GM21367 (cell line): ENCODE measurements around the gene CUL3.
A peak's percentile ranks its signal among the peaks of the same experiment; 100 is the strongest.
"Not testable (repeated sequence)": the region's sequence is repeated elsewhere in the genome, so short reads cannot be mapped to it uniquely, and the experiment has no call there.

Experiments used
- ATAC-seq: cut with Tn5 transposase; IDR thresholded peaks from one replicate; pipeline ENCODE4 v1.9.1; 2021; ENCODE audit not compliant: unreplicated experiment

The CUL3 gene

GRCh38 chr2:224585211-224586088 is at the start of gene CUL3:
TSS of gene CUL3 (minus strand) at chr2:224585363. CDS start at chr2:224585009, 354 bp downstream.
- peak; percentile 72 for ATAC-seq

GRCh38 chr2:224630659-224631550 is 45.7 kb upstream of the CUL3 start:
- no peak for ATAC-seq

GRCh38 chr2:224628416-224628815 is 43.3 kb upstream of the CUL3 start:
- ATAC-seq = no peak

GRCh38 chr2:224626735-224627134 is 41.6 kb upstream of the CUL3 start:
- ATAC-seq = no peak

- no peak for ATAC-seq
Measured at GRCh38 chr2:224613543-224614286, 28.6 kb upstream of the CUL3 start.

- no peak for ATAC-seq
Measured at GRCh38 chr2:224612578-224612977, 27.4 kb upstream of the CUL3 start.

GRCh38 chr2:224611938-224612337 is 26.8 kb upstream of the CUL3 start:
- ATAC-seq = no peak

GRCh38 chr2:224608104-224608503 is 22.9 kb upstream of the CUL3 start:
- no peak for ATAC-seq

- ATAC-seq = not testable (repeated sequence)
Measured at GRCh38 chr2:224603746-224604500, 18.8 kb upstream of the CUL3 start.

GRCh38 chr2:224602778-224603375 is 17.7 kb upstream of the CUL3 start:
- not testable (repeated sequence) for ATAC-seq

- no peak for ATAC-seq
Measured at GRCh38 chr2:224601923-224602322, 16.8 kb upstream of the CUL3 start.

GRCh38 chr2:224598678-224599077 is 13.5 kb upstream of the CUL3 start:
- ATAC-seq = no peak

- no peak for ATAC-seq
Measured at GRCh38 chr2:224596289-224596688, 11.1 kb upstream of the CUL3 start.

GRCh38 chr2:224595518-224595917 is 10.4 kb upstream of the CUL3 start:
- ATAC-seq = no peak

- no peak for ATAC-seq
Measured at GRCh38 chr2:224594840-224595239, 9.7 kb upstream of the CUL3 start.

- ATAC-seq = no peak
Measured at GRCh38 chr2:224591220-224591619, 6.1 kb upstream of the CUL3 start.

GRCh38 chr2:224586127-224586695 is 1.0 kb upstream of the CUL3 start:
- ATAC-seq = no peak

- ATAC-seq = peak; percentile 26
Measured at GRCh38 chr2:224584785-224585210, 365 bp downstream of the CUL3 start.

GRCh38 chr2:224584111-224584784 is 915 bp downstream of the CUL3 start:
- no peak for ATAC-seq
